ENCODE measurements around the gene TGFA. TPM values are rescaled to one million over a fixed set of nuclear protein-coding genes. Genes with fewer than 3 reads are reported as not detected.

TGFA gene
- total RNA-seq, 2 donors from 2014 or later: 1.1 to 1.9 TPM

- H3K4me3 ChIP-seq: no peak overlapping the region
- H3K27ac ChIP-seq: no peak overlapping the region
- H3K36me3 ChIP-seq: no peaks in the 10 kb centered on the region
- no peaks in the 10 kb centered on the region for H3K4me1 ChIP-seq (ENCODE audit: control insufficient read depth in 1 of 2, low read depth in 2 of 2)
- TF ChIP-seq CTCF (IDR thresholded peaks at IDR 0.05): no peak
- DNase-seq (ENCODE audit: low spot score): no peak
- no peaks in the 10 kb centered on the region for H3K9me3 ChIP-seq
- no peaks in the 10 kb centered on the region for H3K27me3 ChIP-seq (replicated peaks; ENCODE audit: insufficient read depth)
- ATAC-seq (ENCODE audit: insufficient number of reproducible peaks, low FRiP score, low read depth): no peak
Measured at GRCh38 chr2:70509565-70509964, 44.1 kb downstream of the TGFA start.

DNA sequence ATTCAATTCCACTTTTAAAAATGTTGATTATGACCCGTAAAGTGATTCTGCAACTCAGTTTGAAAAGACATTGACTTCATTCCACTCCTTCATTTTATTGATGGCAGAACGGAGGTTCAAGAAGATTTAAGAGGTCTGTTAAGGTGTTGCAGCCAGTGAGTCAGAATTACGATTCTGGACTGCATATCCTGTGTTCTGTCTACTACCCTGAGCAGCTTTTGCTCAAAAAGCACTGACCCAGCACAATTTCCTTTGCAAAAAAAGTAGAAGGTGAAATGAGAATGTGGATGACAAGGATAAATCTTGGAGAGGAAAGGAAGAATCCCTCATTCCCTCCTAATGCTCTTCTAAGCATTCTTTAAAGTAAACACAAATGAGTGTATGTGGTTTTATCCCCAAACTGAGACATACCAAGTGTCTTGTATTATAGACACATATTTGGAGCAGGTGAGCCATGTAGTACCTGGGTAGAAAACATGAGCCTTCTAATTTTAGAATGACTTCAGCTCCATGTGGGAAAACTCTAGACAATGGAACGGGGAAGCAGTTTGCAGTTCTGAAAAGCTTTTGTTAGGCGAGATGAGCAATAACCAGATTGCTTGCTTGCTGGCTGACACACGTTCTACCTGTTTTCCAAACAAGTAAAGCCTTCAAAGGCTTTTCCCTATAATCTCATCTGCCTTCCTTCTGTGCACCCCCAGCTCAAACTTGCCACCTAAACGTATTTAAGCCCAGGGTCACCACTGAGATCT lies 44.7 kb downstream of the TGFA start:
- no peak overlapping the region for H3K27ac ChIP-seq
- no peak for TF ChIP-seq CTCF (IDR thresholded peaks at IDR 0.05)

GRCh38 chr2:70505613-70506391 lies 47.8 kb downstream of the TGFA start:
- H3K9me3 ChIP-seq: no peaks in the 10 kb centered on the region

More for the DNA sequence above, 44.7 kb downstream of the TGFA start:
- ATAC-seq (ENCODE audit: insufficient number of reproducible peaks, low FRiP score, low read depth): no peak
- H3K9me3 ChIP-seq: no peaks in the 10 kb centered on the region
- H3K27me3 ChIP-seq (replicated peaks; ENCODE audit: insufficient read depth): no peaks in the 10 kb centered on the region
- no peaks in the 10 kb centered on the region for H3K4me1 ChIP-seq (ENCODE audit: control insufficient read depth in 1 of 2, low read depth in 2 of 2)
- H3K36me3 ChIP-seq: no peaks in the 10 kb centered on the region
- no peak for DNase-seq (ENCODE audit: low spot score)
- H3K4me3 ChIP-seq: no peak overlapping the region

DNA sequence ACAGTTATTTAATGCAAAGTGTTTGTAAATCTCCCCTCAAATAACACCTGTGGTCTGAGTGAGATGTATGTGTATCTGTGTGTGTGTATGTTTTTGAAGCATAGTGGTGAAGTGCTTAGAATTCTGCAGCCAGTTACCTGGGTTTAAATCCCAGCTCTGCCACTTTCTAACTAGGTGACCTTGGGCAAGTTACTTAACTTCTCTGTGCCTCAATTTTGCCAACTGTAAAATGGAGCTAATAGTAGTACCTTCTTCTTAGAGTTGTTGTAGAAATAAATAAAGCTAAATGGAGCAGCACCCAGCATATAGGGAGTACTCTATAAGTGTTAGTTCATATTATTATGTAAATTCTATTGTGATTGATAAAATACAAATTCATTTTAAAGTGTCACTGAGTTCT lies 48.9 kb downstream of the TGFA start:
- ATAC-seq (ENCODE audit: insufficient number of reproducible peaks, low FRiP score, low read depth) (no peak), DNase-seq (ENCODE audit: low spot score) (no peak)
- no peaks in the 10 kb centered on the region for H3K27me3 ChIP-seq (replicated peaks; ENCODE audit: insufficient read depth)
- no peaks in the 10 kb centered on the region for H3K4me1 ChIP-seq (ENCODE audit: control insufficient read depth in 1 of 2, low read depth in 2 of 2)
- no peaks in the 10 kb centered on the region for H3K36me3 ChIP-seq
- no peak overlapping the region for H3K4me3 ChIP-seq
- no peak overlapping the region for H3K27ac ChIP-seq
- H3K9me3 ChIP-seq: no peaks in the 10 kb centered on the region
- TF ChIP-seq CTCF (IDR thresholded peaks at IDR 0.05): no peak

More at GRCh38 chr2:70505613-70506391, 47.8 kb downstream of the TGFA start:
- TF ChIP-seq CTCF (IDR thresholded peaks at IDR 0.05): no peak
- H3K36me3 ChIP-seq: no peaks in the 10 kb centered on the region
- H3K27me3 ChIP-seq (replicated peaks; ENCODE audit: insufficient read depth): no peaks in the 10 kb centered on the region
- ATAC-seq (ENCODE audit: insufficient number of reproducible peaks, low FRiP score, low read depth) (no peak), DNase-seq (ENCODE audit: low spot score) (no peak)
- no peak overlapping the region for H3K27ac ChIP-seq
- no peaks in the 10 kb centered on the region for H3K4me1 ChIP-seq (ENCODE audit: control insufficient read depth in 1 of 2, low read depth in 2 of 2)
- H3K4me3 ChIP-seq: no peak overlapping the region

DNA sequence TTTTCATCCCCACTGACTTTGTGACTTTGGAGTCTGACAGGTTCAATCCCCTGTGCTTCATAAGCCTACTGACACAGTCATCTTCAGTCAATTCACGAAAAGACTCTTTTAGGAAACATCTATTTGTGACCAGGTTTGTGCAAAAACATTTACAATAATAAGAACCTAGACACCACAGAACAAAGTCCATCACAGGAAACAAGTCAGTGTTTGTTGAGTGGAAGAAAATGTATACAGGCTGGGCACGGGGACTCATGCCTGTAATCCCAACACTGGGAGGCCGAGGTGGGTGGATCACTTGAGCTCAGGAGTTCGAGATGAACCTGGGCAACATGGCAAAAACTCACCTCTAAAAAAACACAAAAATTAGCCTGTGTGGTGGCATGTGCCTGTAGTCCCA lies 49.7 kb downstream of the TGFA start:
- DNase-seq (ENCODE audit: low spot score): no peak
- Histone ChIP-seq H3K4me3 (no peak overlapping the region), H3K9me3 (no peaks in the 10 kb centered on the region), H3K27me3 (replicated peaks; ENCODE audit: insufficient read depth) (no peaks in the 10 kb centered on the region), H3K4me1 (ENCODE audit: control insufficient read depth in 1 of 2, low read depth in 2 of 2) (no peaks in the 10 kb centered on the region), H3K27ac (no peak overlapping the region), H3K36me3 (no peaks in the 10 kb centered on the region)
- TF ChIP-seq CTCF (IDR thresholded peaks at IDR 0.05): no peak
- ATAC-seq (ENCODE audit: insufficient number of reproducible peaks, low FRiP score, low read depth): no peak

Data from thoracic aorta (tissue), 2 donors.